WTC11 (cell line): Measurements from ENCODE around the gene LGSN. TPM values are rescaled to one million over a fixed set of nuclear protein-coding genes. Genes with fewer than 3 reads are reported as not detected.

Experiments used
- ATAC-seq: fragments of 200-7000 bp; cut with Tn5 transposase; 2 replicates; pipeline ENCODE4 v1.10.0; 2021; ENCODE audit warnings: mild to moderate bottlenecking, moderate library complexity
- CTCF ChIA-PET: fragments of 300-600 bp; sonication (Branson Sonifier 250); formaldehyde crosslinking; loops from one replicate; lab custom pipeline; 2021; ENCODE audit warnings: antibody characterized with exemption; lab: Charles Lee
- POLR2A ChIA-PET: fragments of 350-600 bp; sonication (Branson Sonifier 250); formaldehyde crosslinking; loops from one replicate; lab custom pipeline; 2021; ENCODE audit warnings: antibody characterized with exemption; lab: Charles Lee
- DNase-seq: peaks from one replicate; pipeline ENCODE4 v3.0.0; 2021; ENCODE audit warnings: low spot score
- H3K27ac Mint-ChIP-seq: 2 replicates; pipeline ENCODE4 v1.8.0; 2021; ENCODE audit warnings: mixed read lengths
- H3K27me3 Mint-ChIP-seq: 2 replicates; pipeline ENCODE4 v1.8.0; 2021; ENCODE audit warnings: low read depth, mild to moderate bottlenecking, moderate library complexity, mixed read lengths
- H3K36me3 Mint-ChIP-seq: 2 replicates; pipeline ENCODE4 v1.8.0; 2021; ENCODE audit warnings: mixed read lengths
- H3K4me1 Mint-ChIP-seq: 2 replicates; pipeline ENCODE4 v1.8.0; 2022; ENCODE audit warnings: mixed read lengths
- H3K4me3 Mint-ChIP-seq: 2 replicates; pipeline ENCODE4 v1.8.0; 2021; ENCODE audit warnings: mild to moderate bottlenecking, moderate library complexity, mixed read lengths
- H3K9me3 Mint-ChIP-seq: 2 replicates; pipeline ENCODE4 v1.8.0; 2021; ENCODE audit warnings: mixed read lengths
- AFF4 ChIP-seq: sonication (generic); formaldehyde crosslinking; IDR thresholded peaks from 2 replicates; pipeline ENCODE4 v1.8.1; 2023; ENCODE audit warnings: mild to moderate bottlenecking, missing genetic modification reagents, borderline replicate concordance
- CREB1 ChIP-seq: sonication (generic); formaldehyde crosslinking; IDR thresholded peaks from 2 replicates; pipeline ENCODE4 v1.8.0; 2023; ENCODE audit warnings: mild to moderate bottlenecking, missing genetic modification reagents
- CTCF ChIP-seq: fragments of 200-600 bp; IDR thresholded peaks from 2 replicates; pipeline ENCODE4 v1.8.0; 2022; ENCODE audit warnings: antibody characterized with exemption
- E2F5 ChIP-seq: sonication (generic); formaldehyde crosslinking; IDR thresholded peaks from 2 replicates; pipeline ENCODE4 v1.8.1; 2022; ENCODE audit warnings: mild to moderate bottlenecking, moderate library complexity, missing genetic modification reagents
- EMX1 ChIP-seq: fragments of 250-450 bp; sonication (Bioruptor Pico); IDR thresholded peaks from 2 replicates; pipeline ENCODE4 v1.8.0; 2021; ENCODE audit warnings: mild to moderate bottlenecking
- GRHL2 ChIP-seq: fragments of 250-450 bp; sonication (Bioruptor Pico); IDR thresholded peaks from 2 replicates; pipeline ENCODE4 v1.8.0; 2022; ENCODE audit warnings: mild to moderate bottlenecking, moderate library complexity; ENCODE audit not compliant: insufficient replicate concordance, severe bottlenecking
- HMGA2 ChIP-seq: fragments of 250-450 bp; sonication (Bioruptor Pico); IDR thresholded peaks from 2 replicates; pipeline ENCODE4 v1.4.0; 2021; ENCODE audit warnings: mild to moderate bottlenecking, moderate library complexity
- JUN ChIP-seq: sonication (generic); formaldehyde crosslinking; IDR thresholded peaks from 2 replicates; pipeline ENCODE4 v1.8.0; 2023; ENCODE audit warnings: mild to moderate bottlenecking, missing genetic modification reagents
- KAT7 ChIP-seq: sonication (generic); formaldehyde crosslinking; IDR thresholded peaks from 2 replicates; pipeline ENCODE4 v1.8.1; 2023; ENCODE audit warnings: missing genetic modification reagents, mild to moderate bottlenecking, borderline replicate concordance
- MAX ChIP-seq: sonication (generic); formaldehyde crosslinking; IDR thresholded peaks from 2 replicates; pipeline ENCODE4 v1.8.0; 2022; ENCODE audit warnings: mild to moderate bottlenecking, missing genetic modification reagents
- NFATC4 ChIP-seq: fragments of 250-450 bp; sonication (Bioruptor Pico); IDR thresholded peaks from 2 replicates; pipeline ENCODE4 v1.9.0; 2021; ENCODE audit warnings: mild to moderate bottlenecking
- NFYB ChIP-seq: sonication (generic); formaldehyde crosslinking; conservative IDR thresholded peaks from 2 replicates; pipeline ENCODE4 v1.8.0; 2022; ENCODE audit warnings: low read depth, missing genetic modification reagents
- NR2C2 ChIP-seq: sonication (generic); formaldehyde crosslinking; IDR thresholded peaks from 2 replicates; pipeline ENCODE4 v1.8.0; 2022; ENCODE audit warnings: mild to moderate bottlenecking, missing genetic modification reagents
- NR3C1 ChIP-seq: sonication (generic); formaldehyde crosslinking; conservative IDR thresholded peaks from 2 replicates; pipeline ENCODE4 v1.8.1; 2023; ENCODE audit warnings: low read depth, mild to moderate bottlenecking, missing genetic modification reagents
- RORB ChIP-seq: fragments of 250-450 bp; sonication (Bioruptor Pico); IDR thresholded peaks from 2 replicates; pipeline ENCODE4 v1.9.0; 2021; ENCODE audit warnings: mild to moderate bottlenecking
- TEAD4 ChIP-seq: sonication (generic); formaldehyde crosslinking; IDR thresholded peaks from 2 replicates; pipeline ENCODE4 v1.8.0; 2022; ENCODE audit warnings: mild to moderate bottlenecking, missing genetic modification reagents
- TP53 ChIP-seq: sonication (generic); formaldehyde crosslinking; IDR thresholded peaks from 2 replicates; pipeline ENCODE4 v1.8.1; 2023; ENCODE audit warnings: mild to moderate bottlenecking, missing genetic modification reagents
- ZNF232 ChIP-seq: sonication (generic); formaldehyde crosslinking; IDR thresholded peaks from 2 replicates; pipeline ENCODE4 v1.8.0; 2022; ENCODE audit warnings: mild to moderate bottlenecking, missing genetic modification reagents
- ZNF317 ChIP-seq: sonication (generic); formaldehyde crosslinking; IDR thresholded peaks from 2 replicates; pipeline ENCODE4 v1.8.1; 2023; ENCODE audit warnings: low read depth, mild to moderate bottlenecking, moderate library complexity, missing genetic modification reagents, borderline replicate concordance
- ZNF416 ChIP-seq: fragments of 250-450 bp; sonication (Bioruptor Pico); IDR thresholded peaks from 2 replicates; pipeline ENCODE4 v1.9.0; 2021; ENCODE audit warnings: mild to moderate bottlenecking, inconsistent platforms
- ZNF671 ChIP-seq: fragments of 250-450 bp; sonication (Bioruptor Pico); IDR thresholded peaks from 2 replicates; pipeline ENCODE4 v1.8.0; 2021; ENCODE audit warnings: mild to moderate bottlenecking
- total RNA-seq: library from RNA; stranded (reverse); gene quantifications from 3 replicates; pipeline ENCODE4 v1.2.3, GENCODE V29; 2021
- TF ChIP-seq, protein P1 (sequence below): sonication (generic); formaldehyde crosslinking; IDR thresholded peaks from 2 replicates; pipeline ENCODE4 v1.8.0; 2022; ENCODE audit warnings: mild to moderate bottlenecking, missing genetic modification reagents
- TF ChIP-seq, protein P2 (sequence below): sonication (generic); formaldehyde crosslinking; conservative IDR thresholded peaks from 2 replicates; pipeline ENCODE4 v1.8.1; 2022; ENCODE audit warnings: mild to moderate bottlenecking, missing genetic modification reagents

Gene LGSN
- total RNA-seq, 1 experiment from 2014 or later, result 0.35 TPM

DNA sequence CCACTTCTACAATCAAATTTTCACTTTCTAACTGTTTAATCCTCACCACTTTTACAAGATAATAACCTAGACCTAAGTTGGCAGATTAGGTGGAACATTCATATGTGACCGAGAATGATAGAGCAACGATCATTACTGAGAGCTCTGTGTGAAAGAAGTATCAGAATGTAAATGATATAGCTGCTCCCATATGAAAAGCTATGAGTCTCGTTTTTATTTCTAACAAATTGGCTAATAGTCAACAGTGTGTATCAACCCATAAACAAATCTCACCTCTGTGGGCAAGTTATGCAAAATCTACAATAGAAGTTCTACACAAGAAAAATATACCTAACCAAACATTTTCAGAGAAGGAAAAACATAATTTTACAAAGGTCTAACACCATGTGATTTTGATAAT is 3.7 kb downstream of the LGSN start:
- H3K9me3 Mint-ChIP-seq, result peaks cover 23% of the 10 kb centered on the region
- ChIA-PET CTCF (no interaction called here), POLR2A (no interaction called here)
- no peak overlapping the region for H3K27ac Mint-ChIP-seq
- TF ChIP-seq NR3C1 (CRISPR knock-in tag) (no peak), RORB (no peak), AFF4 (CRISPR knock-in tag) (no peak), GRHL2 (CRISPR knock-in tag) (no peak), ZNF317 (CRISPR knock-in tag) (no peak), MAX (CRISPR knock-in tag) (no peak), ZNF416 (no peak), NR2C2 (CRISPR knock-in tag) (no peak), ZNF671 (no peak), E2F5 (no peak), KAT7 (no peak), TP53 (CRISPR knock-in tag) (no peak), ZNF232 (CRISPR knock-in tag) (no peak), CTCF (no peak)
- TF ChIP-seq, protein P1, sequence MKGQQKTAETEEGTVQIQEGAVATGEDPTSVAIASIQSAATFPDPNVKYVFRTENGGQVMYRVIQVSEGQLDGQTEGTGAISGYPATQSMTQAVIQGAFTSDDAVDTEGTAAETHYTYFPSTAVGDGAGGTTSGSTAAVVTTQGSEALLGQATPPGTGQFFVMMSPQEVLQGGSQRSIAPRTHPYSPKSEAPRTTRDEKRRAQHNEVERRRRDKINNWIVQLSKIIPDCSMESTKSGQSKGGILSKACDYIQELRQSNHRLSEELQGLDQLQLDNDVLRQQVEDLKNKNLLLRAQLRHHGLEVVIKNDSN (CRISPR knock-in tag), result no peak
- TF ChIP-seq, all 79 proteins: peak for 0
- no peaks in the 10 kb centered on the region for H3K27me3 Mint-ChIP-seq
- peaks cover 6% of the 10 kb centered on the region; the same call in 1 of the 2 replicates for H3K36me3 Mint-ChIP-seq
- no peak overlapping the region for H3K4me3 Mint-ChIP-seq
- ATAC-seq, result no peak
- no peak for DNase-seq
- peaks cover 7% of the 10 kb centered on the region for H3K4me1 Mint-ChIP-seq

DNA sequence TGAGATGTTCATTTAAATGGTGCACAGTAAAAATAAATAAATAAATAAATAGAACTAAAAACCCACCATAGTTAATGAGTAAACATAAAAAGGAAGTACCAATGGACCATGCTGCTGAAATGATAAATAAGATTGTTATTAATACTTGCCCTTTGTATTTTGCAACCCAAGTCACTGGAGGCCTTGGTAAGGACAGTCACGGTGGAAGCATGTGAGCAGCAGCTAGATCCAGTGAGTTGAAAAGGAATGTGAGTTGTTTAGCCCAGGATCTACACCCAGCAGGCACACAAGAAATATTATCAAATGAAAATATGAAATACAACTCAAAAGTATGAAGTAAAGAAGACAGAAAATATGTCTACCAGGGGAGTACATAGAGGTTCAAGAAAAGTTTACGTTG is 6.7 kb downstream of the LGSN start:
- no peak for DNase-seq
- ChIA-PET CTCF (no interaction called here), POLR2A (no interaction called here)
- no peak for ATAC-seq
- no peaks in the 10 kb centered on the region for H3K27me3 Mint-ChIP-seq
- no peak overlapping the region for H3K4me3 Mint-ChIP-seq
- no peak overlapping the region for H3K27ac Mint-ChIP-seq
- H3K36me3 Mint-ChIP-seq, result 0 out of 2 replicates have a peak, but pooled peaks cover 4% of the 10 kb centered on the region
- H3K9me3 Mint-ChIP-seq, result peaks cover 6% of the 10 kb centered on the region; the same call in 1 of the 2 replicates
- 0 out of 2 replicates have a peak, but pooled peaks cover 3% of the 10 kb centered on the region for H3K4me1 Mint-ChIP-seq
- TF ChIP-seq EMX1 (CRISPR knock-in tag), result no peak
- TF ChIP-seq, protein P2, sequence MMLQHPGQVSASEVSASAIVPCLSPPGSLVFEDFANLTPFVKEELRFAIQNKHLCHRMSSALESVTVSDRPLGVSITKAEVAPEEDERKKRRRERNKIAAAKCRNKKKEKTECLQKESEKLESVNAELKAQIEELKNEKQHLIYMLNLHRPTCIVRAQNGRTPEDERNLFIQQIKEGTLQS (CRISPR knock-in tag), result no peak
- no peak for TF ChIP-seq AFF4 (CRISPR knock-in tag)
- TF ChIP-seq CREB1, result no peak
- no peak for TF ChIP-seq JUN (CRISPR knock-in tag)
- TF ChIP-seq TEAD4 (CRISPR knock-in tag), result no peak
- no peak for TF ChIP-seq NFATC4 (CRISPR knock-in tag)
- no peak for TF ChIP-seq HMGA2
- no peak for TF ChIP-seq NFYB (CRISPR knock-in tag)
- no peak for TF ChIP-seq CTCF
